ENCODE results near the gene TMEM167B.

The TMEM167B gene

GRCh38 chr1:109112056-109112651 lies 21.6 kb downstream of the TMEM167B start:
- Histone ChIP-seq H3K27ac (replicated peaks) (peak overlapping the region; percentile 22), H3K27me3 (ENCODE audit: insufficient read depth, poor library complexity, severe bottlenecking) (peaks cover 19% of the 10 kb centered on the region), H3K4me3 (replicated peaks; ENCODE audit: insufficient read depth, low read length) (no peak overlapping the region)
- no peak for DNase-seq (ENCODE audit: low read depth in 1 of 2, low spot score in 1 of 2)
- TF ChIP-seq SPI1 (IDR thresholded peaks at IDR 0.05; ENCODE audit: borderline replicate concordance, low read depth): peak; percentile 13; the same call in 1 of the 2 replicates
- no peak for TF ChIP-seq POLR2AphosphoS5 (IDR thresholded peaks at IDR 0.05; ENCODE audit: low read depth)

- peak overlapping the region; percentile 22 for H3K27ac ChIP-seq (replicated peaks)
- peaks cover 19% of the 10 kb centered on the region for H3K27me3 ChIP-seq (ENCODE audit: insufficient read depth, poor library complexity, severe bottlenecking)
- peak; percentile 86 to 90 for DNase-seq (ENCODE audit: low read depth in 1 of 2, low spot score in 1 of 2)
- H3K4me3 ChIP-seq (replicated peaks; ENCODE audit: insufficient read depth, low read length): peak overlapping the region; percentile 7
- TF ChIP-seq SPI1 (IDR thresholded peaks at IDR 0.05; ENCODE audit: borderline replicate concordance, low read depth): peak; percentile 46; the same call in 1 of the 2 replicates
- no peak for TF ChIP-seq GABPA (IDR thresholded peaks at IDR 0.05; ENCODE audit: low read depth)
- peak; percentile 93 for TF ChIP-seq CTCF (IDR thresholded peaks at IDR 0.05; ENCODE audit: insufficient read depth, low read length)
Observed at GRCh38 chr1:109112652-109113285, 22.2 kb downstream of the TMEM167B start.

DNA sequence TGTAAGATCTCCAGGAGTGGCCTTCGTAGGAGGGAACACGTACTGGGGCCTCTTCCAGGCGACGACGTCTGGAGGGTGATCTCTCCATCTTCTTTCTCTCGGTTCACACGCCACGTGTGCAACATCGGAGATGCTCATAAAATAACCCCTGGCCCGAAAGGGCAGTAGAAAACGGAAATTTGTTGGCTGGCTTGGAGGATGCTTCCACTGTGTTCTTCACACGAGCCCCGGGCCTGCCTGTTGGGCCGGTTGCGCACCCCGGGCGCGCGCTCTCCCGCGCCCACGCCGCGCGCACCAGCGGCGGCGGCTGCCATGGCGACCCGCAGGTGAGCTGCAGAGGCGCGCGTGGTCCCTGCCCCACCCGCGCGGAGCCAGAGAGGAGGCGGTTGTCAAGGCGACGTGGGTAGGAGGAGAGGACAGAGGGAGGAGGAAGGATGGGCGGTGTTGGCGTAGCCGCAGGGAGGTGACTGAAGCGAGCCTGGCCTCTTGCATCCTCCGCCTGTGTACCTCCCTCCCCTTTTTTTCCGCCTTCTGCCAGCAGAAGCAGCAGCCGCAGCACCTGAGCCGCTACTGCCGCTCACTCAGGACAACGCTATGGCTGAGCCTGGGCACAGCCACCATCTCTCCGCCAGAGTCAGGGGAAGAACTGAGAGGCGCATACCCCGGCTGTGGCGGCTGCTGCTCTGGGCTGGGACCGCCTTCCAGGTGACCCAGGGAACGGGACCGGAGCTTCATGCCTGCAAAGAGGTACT lies 23.2 kb downstream of the TMEM167B start, which contains the start of gene ELAPOR1:
TSS of gene ELAPOR1 (plus strand) at position 526 of the 752 bp plus-strand sequence. CDS start at position 595, 69 bp downstream.
- peak within 1 kb of the TSS; percentile 7 for H3K4me3 ChIP-seq (replicated peaks; ENCODE audit: insufficient read depth, low read length)
- TF ChIP-seq, protein P1, sequence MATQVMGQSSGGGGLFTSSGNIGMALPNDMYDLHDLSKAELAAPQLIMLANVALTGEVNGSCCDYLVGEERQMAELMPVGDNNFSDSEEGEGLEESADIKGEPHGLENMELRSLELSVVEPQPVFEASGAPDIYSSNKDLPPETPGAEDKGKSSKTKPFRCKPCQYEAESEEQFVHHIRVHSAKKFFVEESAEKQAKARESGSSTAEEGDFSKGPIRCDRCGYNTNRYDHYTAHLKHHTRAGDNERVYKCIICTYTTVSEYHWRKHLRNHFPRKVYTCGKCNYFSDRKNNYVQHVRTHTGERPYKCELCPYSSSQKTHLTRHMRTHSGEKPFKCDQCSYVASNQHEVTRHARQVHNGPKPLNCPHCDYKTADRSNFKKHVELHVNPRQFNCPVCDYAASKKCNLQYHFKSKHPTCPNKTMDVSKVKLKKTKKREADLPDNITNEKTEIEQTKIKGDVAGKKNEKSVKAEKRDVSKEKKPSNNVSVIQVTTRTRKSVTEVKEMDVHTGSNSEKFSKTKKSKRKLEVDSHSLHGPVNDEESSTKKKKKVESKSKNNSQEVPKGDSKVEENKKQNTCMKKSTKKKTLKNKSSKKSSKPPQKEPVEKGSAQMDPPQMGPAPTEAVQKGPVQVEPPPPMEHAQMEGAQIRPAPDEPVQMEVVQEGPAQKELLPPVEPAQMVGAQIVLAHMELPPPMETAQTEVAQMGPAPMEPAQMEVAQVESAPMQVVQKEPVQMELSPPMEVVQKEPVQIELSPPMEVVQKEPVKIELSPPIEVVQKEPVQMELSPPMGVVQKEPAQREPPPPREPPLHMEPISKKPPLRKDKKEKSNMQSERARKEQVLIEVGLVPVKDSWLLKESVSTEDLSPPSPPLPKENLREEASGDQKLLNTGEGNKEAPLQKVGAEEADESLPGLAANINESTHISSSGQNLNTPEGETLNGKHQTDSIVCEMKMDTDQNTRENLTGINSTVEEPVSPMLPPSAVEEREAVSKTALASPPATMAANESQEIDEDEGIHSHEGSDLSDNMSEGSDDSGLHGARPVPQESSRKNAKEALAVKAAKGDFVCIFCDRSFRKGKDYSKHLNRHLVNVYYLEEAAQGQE (IDR thresholded peaks at IDR 0.05; ENCODE audit: insufficient replicate concordance, low read depth): no peak
- no peak for TF ChIP-seq CTCF (IDR thresholded peaks at IDR 0.05; ENCODE audit: insufficient read depth, low read length)
- no peak for TF ChIP-seq SPI1 (IDR thresholded peaks at IDR 0.05; ENCODE audit: borderline replicate concordance, low read depth)
- no peak for TF ChIP-seq POLR2AphosphoS5 (IDR thresholded peaks at IDR 0.05; ENCODE audit: low read depth)
- no peak for TF ChIP-seq GABPA (IDR thresholded peaks at IDR 0.05; ENCODE audit: low read depth)
- DNase-seq (ENCODE audit: low read depth in 1 of 2, low spot score in 1 of 2): peak in 1 of 2 experiments; percentile 28
- H3K27me3 ChIP-seq (ENCODE audit: insufficient read depth, poor library complexity, severe bottlenecking): peaks cover 19% of the 10 kb centered on the region
- H3K27ac ChIP-seq (replicated peaks): no peak within 1 kb of the TSS

GRCh38 chr1:109114342-109114674 lies 23.7 kb downstream of the TMEM167B start:
- Histone ChIP-seq H3K27me3 (ENCODE audit: insufficient read depth, poor library complexity, severe bottlenecking) (peaks cover 19% of the 10 kb centered on the region), H3K27ac (replicated peaks) (no peak overlapping the region), H3K4me3 (replicated peaks; ENCODE audit: insufficient read depth, low read length) (no peak overlapping the region)
- TF ChIP-seq, protein P1 (IDR thresholded peaks at IDR 0.05; ENCODE audit: insufficient replicate concordance, low read depth): no peak
- no peak for TF ChIP-seq GABPA (IDR thresholded peaks at IDR 0.05; ENCODE audit: low read depth)
- no peak for TF ChIP-seq POLR2AphosphoS5 (IDR thresholded peaks at IDR 0.05; ENCODE audit: low read depth)
- no peak for TF ChIP-seq SPI1 (IDR thresholded peaks at IDR 0.05; ENCODE audit: borderline replicate concordance, low read depth)
- no peak for TF ChIP-seq CTCF (IDR thresholded peaks at IDR 0.05; ENCODE audit: insufficient read depth, low read length)
- no peak for DNase-seq (ENCODE audit: low read depth in 1 of 2, low spot score in 1 of 2)

Data from HL-60 (cell line).